Mammary epithelial cell (primary cell): Measurements from ENCODE around the gene PCDHGA3.

Source experiments
- CTCF ChIP-seq, 2 donors: IDR thresholded peaks in 1 of 2; conservative IDR thresholded peaks in 1 of 2; 2 replicates each; pipeline ENCODE4 v1.5.1; 2011 to 2012; ENCODE audit warnings: inconsistent platforms in 2 of 2, low read length in 2 of 2, mild to moderate bottlenecking in 2 of 2, control low read depth in 1 of 2, low read depth in 1 of 2; ENCODE audit not compliant: insufficient read depth in 1 of 2; ENCODE audit errors: extremely low read depth in 1 of 2
- EZH2 ChIP-seq: IDR thresholded peaks from 2 replicates; pipeline ENCODE4 v1.6.1; 2012; ENCODE audit warnings: low read length, inconsistent platforms, borderline replicate concordance

- TF ChIP-seq CTCF (conservative IDR thresholded peaks at IDR 0.05 in 1 of 2, IDR thresholded peaks at IDR 0.05 in 1 of 2; ENCODE audit: extremely low read depth in 1 of 2, insufficient read depth in 1 of 2, low read depth in 1 of 2, low read length in 2 of 2) (no peak), EZH2 (no peak)
These were observed 15.4 kb upstream of the PCDHGA3 start for GRCh38 chr5:141328231-141328630.
